HG02970 (cell line): ENCODE measurements around the gene RNF150.
"Not testable (repeated sequence)": the region's sequence is repeated elsewhere in the genome, so short reads cannot be mapped to it uniquely, and the experiment has no call there.

ENCODE experiments used
- ATAC-seq: cut with Tn5 transposase; IDR thresholded peaks from one replicate; pipeline ENCODE4 v1.9.1; 2021; ENCODE audit warnings: mild to moderate bottlenecking, moderate library complexity, moderate number of reproducible peaks; ENCODE audit not compliant: unreplicated experiment, low FRiP score

The RNF150 gene

DNA sequence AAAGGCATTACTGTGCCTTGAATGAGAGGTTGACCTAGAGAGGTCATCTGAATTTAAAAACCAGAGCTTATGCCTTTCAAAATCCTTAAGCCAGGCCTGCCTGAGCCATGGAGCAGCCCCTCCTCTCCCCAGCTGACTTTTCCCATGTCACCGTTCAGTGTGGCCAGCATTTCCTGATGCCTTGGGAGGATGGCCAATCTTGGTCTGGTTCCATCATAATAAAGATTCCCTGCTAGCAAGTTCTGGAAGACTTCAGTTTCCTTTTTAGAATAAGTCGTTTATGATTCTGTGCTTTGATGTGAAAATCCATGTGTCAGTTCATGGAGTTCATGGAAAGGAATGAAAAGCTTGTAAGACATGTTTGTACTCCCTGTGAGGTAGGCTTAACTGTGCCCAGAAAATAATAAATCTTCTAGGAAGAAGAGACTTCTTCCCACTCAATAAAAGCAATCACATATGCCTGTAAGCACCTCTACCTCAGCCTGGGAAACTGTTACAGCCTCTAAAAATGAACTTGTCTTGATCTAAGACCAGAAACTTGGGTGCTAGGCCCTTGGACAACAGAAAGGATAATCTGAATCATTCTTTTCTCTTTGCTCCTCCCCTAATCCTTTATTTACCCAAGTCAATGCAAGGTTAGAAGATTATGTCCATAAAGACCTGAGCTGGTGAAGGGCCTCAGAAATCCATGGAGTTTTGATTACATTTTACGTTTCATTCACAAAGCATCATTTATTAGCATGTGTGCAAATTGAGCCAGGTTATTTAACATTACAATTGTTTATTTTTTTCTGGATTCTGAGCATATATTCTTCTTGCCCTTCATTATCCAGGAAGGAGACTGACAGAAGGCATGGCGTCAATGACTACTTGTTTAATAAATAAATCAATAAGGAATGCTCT is 293.1 kb downstream of the RNF150 start:
- no peak for ATAC-seq

DNA sequence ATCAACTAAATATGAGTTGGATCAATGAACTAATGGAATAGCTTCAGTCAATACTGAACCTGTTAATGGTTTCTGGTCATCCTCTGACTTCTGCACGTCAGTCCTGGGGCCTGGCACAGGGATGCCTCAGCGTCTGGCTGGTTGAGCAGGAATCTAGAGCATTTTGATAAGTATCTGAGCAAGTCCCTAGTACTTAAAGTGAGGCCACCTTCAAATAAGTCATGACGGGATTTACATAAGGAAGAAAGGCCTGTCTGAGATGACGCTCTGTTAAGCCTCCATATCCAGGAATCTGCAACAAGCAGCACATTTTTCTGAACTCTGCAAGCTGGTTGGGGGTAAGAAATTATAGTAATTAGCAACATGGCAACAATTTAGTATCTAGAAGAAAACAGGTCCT is 293.9 kb downstream of the RNF150 start:
- ATAC-seq, result no peak

GRCh38 chr4:140837736-140838135 is 295.5 kb downstream of the RNF150 start:
- no peak for ATAC-seq

- ATAC-seq, result no peak
Observed at GRCh38 chr4:140834839-140835495, 298.3 kb downstream of the RNF150 start.

GRCh38 chr4:140833280-140833679 is 300.0 kb downstream of the RNF150 start:
- ATAC-seq, result no peak

- no peak for ATAC-seq
Observed at GRCh38 chr4:140829825-140830224, 303.4 kb downstream of the RNF150 start.

DNA sequence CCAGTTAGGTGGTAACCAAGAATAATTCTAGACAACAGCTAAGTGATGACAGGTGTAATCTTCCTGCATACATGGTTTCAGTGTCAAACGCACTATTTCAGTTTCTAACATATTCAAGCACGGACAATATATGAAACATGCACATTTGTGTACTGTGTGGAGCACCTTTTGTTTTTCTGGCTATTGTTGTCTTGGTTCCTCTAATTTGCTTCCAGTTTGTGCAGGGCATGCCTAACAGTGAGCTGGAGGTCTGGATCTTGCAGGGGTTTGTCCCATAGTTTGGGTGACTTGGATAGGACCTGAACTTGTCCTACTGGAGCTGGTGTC is 306.6 kb downstream of the RNF150 start:
- no peak for ATAC-seq

GRCh38 chr4:140820520-140820919 is 312.7 kb downstream of the RNF150 start:
- not testable (repeated sequence) for ATAC-seq

DNA sequence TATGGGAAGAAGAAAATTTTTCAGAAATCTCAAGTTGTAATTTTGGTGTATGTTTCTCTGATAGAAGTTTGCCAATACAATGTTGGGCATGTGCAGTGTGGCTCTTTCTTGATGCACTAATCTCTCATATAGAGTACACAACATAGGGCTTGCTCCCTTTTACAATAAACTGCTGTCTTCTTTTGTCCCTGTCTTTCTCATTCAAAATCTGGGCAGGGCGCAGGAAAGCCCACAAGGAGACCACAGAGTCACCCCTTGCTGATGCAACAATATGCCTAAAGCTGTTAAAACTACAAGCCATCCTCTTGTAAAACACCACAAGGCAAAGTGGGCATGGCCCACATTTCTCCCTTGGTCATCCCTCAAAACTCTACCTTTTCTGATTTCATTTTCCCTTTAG is 313.7 kb downstream of the RNF150 start:
- ATAC-seq, result no peak

GRCh38 chr4:140818433-140818832 is 314.8 kb downstream of the RNF150 start:
- ATAC-seq, result no peak

DNA sequence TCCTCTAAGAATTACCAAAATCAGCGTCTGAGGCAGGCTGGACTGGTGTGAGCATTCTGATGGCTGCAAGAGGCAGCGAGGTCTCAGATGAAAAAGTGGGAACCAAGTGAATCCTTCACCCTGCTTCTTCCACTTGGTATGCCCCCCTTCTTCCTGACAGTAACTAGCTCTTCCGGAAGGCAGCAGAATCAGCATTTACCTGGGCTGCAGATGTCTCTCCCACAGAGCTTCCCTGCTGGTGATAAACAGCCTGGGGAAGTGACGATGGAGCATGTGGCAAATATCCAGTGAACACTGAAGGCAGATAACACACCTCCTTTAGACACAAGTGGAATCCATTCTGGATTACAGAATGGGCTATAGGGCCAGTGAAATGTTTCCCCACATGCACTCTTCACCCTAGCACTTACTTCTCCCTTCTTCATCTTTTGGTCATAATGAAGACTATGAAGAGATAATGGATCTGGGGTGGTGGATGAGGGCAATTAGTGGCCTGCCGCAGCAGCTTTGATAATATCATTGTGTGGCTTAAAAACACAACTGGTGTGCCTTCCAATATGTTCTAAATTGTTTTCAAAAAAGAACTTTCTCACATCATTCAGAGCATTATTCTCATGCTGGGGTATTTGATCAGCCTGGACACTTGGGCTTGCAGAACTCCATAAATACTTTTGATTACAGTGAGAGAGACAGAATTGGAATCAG is 316.3 kb downstream of the RNF150 start:
- ATAC-seq, result no peak

GRCh38 chr4:140813804-140814203 is 319.5 kb downstream of the RNF150 start:
- ATAC-seq, result no peak

DNA sequence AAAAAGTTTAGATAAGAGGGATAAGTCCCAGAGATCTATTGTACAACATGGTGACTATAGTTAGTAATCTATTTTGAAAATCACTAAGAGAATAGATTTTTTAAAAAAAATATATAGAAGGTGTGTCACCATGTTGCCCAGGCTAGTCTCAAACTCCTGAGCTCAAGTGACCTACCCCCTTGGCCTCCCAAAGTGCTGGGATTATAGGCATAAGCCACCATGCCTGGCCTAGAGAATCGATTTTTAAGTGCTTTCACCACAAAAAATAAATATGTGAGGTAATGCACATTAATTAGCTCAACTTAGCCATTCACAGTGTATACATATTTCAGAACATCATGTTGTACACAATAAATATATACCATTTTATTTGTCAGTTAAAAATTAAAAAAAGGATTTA is 320.4 kb downstream of the RNF150 start:
- no peak for ATAC-seq

DNA sequence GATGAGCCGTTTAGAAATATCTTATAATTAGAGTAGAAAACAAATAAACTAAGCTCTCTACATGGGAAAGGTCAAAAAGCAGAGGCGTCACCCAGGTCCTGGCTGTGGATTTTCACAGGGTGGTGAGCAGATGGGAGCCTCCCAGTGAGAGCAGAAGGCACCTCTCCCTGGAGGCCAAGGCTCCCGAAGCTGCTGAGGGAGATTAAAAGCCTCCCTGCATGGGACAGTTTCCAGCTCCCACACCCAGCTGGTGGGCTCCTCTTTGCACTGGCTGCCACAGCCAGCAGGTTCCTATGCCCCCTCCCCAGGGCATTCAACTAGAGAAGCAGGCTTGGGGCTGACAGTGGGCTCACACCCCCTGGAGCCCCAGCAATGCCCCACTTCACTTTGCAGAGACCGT is 321.8 kb downstream of the RNF150 start:
- ATAC-seq, result no peak

GRCh38 chr4:140810591-140811169 is 322.6 kb downstream of the RNF150 start:
- ATAC-seq, result not testable (repeated sequence)
